EL (cell line): ENCODE data around the gene YPEL4.
A peak's percentile ranks its signal among the peaks of the same experiment; 100 is the strongest.
"Not testable (repeated sequence)": the region's sequence is repeated elsewhere in the genome, so short reads cannot be mapped to it uniquely, and the experiment has no call there.

Source experiments
- DNase-seq: peaks from one replicate; pipeline ENCODE4 v3.0.0-alpha.2; 2016

Gene YPEL4, protein sequence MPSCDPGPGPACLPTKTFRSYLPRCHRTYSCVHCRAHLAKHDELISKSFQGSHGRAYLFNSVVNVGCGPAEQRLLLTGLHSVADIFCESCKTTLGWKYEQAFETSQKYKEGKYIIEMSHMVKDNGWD

DNA sequence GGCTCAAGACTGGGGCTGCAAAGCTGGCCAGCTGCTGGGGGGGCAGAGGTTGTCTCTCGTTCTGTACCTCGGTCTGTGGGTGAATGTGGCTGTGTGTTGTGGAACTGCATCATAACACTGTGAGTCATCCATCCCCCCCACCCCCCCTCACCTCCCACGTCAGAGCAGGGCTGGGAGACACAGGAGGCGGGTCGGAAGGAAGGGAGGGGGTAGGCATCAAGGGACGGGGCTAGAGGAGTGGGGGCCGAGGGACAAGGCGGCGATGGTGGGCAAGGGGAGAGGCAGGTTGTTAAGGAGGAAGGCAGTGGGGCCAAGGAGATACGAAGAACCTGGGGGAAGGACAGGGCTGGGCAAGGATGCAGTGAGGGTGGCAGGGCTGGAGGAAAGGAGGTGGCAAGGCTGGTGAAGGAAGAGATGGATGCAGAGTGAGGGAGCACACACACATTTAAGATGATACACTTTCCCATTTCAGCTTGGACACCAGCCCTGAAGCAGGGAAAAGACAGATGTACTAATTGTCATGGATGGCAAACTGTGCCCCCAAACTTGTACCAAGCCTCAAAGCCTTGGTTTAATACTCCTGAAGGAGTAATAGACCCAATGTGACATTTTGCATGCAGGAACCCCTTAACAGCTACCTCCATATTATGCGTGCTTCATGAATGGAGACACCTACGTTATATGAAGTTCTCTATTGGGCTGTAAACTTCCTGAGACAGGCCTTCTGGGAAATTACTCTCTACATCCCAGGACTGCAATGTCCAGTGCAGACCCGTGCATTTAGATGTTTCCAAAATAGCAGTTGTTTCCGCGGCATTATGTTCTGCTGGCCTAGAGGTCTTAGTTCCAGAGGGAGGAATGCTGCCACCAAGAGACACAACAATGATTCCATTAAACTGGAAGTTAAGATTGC, at the start of gene YPEL4:
TSS of gene YPEL4 (minus strand) at position 87 of the 913 bp plus-strand sequence. CDS start 2,805 bp downstream, outside the sequence.
- peak; percentile 87 for DNase-seq

GRCh38 chr11:57698843-57699365, 49.2 kb upstream of the YPEL4 start:
- DNase-seq = no peak

GRCh38 chr11:57690474-57690873, 40.8 kb upstream of the YPEL4 start:
- not testable (repeated sequence) for DNase-seq

GRCh38 chr11:57681168-57681567, 31.5 kb upstream of the YPEL4 start:
- no peak for DNase-seq

DNA sequence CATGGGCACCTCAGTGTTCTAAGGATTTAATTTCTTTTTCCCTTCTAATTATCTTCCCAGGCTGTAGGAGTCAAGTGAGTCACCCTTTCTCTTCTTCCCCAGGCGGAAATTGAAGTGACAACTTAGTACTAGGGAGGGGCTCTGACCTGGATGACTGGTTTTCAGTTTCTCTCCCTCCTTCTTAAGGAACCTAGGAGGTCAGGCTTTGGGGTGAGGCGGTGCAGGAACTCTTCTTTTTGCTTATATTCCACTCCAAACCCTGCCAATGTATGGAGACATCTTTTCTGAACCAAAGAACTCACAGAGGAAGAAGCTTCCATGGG, 30.8 kb upstream of the YPEL4 start:
- DNase-seq = peak; percentile 45

- no peak for DNase-seq
Measured at GRCh38 chr11:57679396-57679795, 29.7 kb upstream of the YPEL4 start.

- no peak for DNase-seq
Measured at GRCh38 chr11:57675176-57675941, 25.6 kb upstream of the YPEL4 start.

DNA sequence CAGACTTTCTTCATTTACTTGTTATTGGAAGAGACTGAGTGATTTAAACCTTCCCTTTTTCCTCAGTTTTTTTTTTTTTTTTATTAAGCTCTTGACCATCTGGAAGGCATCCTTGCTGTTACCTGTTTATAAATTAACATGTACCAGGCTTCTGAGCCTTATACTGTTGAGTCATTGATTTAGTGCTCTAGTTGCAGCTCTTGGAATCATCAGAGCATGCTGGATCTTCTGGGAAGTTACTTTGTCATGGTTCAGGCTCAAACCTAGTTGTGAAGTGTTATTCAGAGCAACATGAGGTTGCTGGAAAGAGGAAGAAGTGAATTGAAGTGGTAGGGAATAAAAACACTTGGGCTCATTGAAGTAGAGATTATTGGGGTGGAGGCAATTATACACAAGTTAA, 24.5 kb upstream of the YPEL4 start:
- DNase-seq = no peak

GRCh38 chr11:57668434-57668782, 18.7 kb upstream of the YPEL4 start:
- DNase-seq = peak; percentile 14

- peak; percentile 99 for DNase-seq
Measured at GRCh38 chr11:57667736-57668433, 18.2 kb upstream of the YPEL4 start, which contains the start of gene ZDHHC5. Gene ZDHHC5, plus strand, starts transcription at chr11:57668114. Its CDS starts 4,977 bp downstream, at chr11:57673091.

DNA sequence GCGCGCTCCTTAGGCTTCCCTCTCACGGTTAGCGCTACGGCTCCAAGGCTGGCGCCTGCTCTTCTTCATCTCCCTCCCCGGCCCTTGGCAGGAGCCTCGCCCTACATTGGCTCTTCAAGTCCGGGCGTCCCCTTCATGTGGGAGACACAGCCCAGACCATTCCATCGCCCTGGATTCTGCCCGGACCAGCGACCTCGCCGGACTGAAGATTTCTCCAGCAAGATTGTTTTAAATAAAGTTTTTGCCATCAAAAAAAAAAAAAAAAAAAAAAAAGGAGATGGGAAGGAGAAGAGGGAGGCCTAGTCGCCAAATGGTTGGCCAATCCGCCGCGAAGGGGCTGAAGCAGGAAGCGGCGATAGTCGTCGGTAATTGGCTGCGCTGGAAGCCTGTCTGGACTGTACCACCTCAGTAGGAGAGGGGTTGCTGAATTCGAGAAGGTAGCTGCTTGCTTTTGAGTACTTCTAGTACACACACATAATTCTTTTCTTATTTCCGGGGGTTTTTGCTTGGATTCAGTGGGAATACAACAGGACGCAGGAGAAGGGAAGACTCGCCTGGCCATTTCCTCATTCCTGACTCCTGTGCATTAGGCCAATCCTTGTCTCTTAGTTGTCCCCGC, 17.5 kb upstream of the YPEL4 start:
- peak; percentile 99 for DNase-seq

DNA sequence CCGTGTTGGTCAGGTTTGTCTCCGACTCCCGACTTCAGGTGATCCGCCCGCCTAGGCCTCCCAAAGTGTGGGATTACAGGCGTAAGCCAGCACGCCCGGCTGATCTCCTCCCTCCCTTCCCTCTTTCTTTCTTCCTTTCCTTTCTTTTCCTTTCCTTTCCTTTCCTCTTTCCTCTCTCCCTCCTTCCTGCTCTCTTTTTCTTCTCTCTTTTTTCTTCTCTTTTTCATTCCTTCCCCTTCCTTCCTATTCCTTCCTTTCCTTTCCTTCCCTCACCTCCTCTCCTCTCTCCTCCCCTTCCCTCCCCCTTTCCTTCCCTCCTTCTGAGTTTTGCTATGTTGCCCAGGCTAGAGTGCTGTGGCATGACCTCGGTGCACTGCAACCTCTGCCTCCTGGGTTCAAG, 14.3 kb upstream of the YPEL4 start:
- DNase-seq = no peak

GRCh38 chr11:57662893-57663292, 13.2 kb upstream of the YPEL4 start:
- no peak for DNase-seq

GRCh38 chr11:57659669-57660068, 10.0 kb upstream of the YPEL4 start:
- DNase-seq = no peak

- no peak for DNase-seq
Measured at GRCh38 chr11:57658023-57658361, 8.3 kb upstream of the YPEL4 start.

GRCh38 chr11:57657194-57658022, 7.7 kb upstream of the YPEL4 start, which contains the start of gene CLP1:
Gene CLP1, plus strand, starts transcription at chr11:57657762. Its CDS starts 1,715 bp downstream, at chr11:57659477.
- peak; percentile 99 for DNase-seq

GRCh38 chr11:57656885-57657193, 7.1 kb upstream of the YPEL4 start:
- no peak for DNase-seq

GRCh38 chr11:57653163-57653562, 3.5 kb upstream of the YPEL4 start:
- DNase-seq = no peak

DNA sequence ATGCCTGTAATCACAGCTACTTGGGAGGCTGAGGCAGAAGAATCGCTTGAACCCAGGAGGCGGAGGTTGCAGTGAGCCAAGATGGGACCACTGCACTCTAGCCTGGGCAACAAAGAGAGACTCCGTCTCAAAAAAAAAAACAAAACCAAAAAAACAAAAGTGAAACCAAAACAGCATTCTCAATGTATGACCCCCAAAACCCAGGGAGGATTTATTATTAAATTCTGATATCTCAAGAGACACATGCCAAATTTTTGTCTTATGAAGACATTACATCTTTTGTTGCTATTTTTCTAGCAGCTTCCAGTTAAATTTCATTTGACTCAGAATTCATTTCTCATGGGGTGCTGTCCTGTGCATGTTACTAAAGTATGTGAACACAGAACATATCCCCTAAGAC, 3.0 kb upstream of the YPEL4 start:
- no peak for DNase-seq

- not testable (repeated sequence) for DNase-seq
Measured at GRCh38 chr11:57652230-57652629, 2.5 kb upstream of the YPEL4 start.

GRCh38 chr11:57651408-57651807, 1.7 kb upstream of the YPEL4 start:
- no peak for DNase-seq

- no peak for DNase-seq
Measured at GRCh38 chr11:57650739-57651090, 1.0 kb upstream of the YPEL4 start.
